Panc1 (cell line): Measurements from ENCODE around the gene ISCA2.

ENCODE experiments used
- POLR2AphosphoS5 ChIP-seq: IDR thresholded peaks from 2 replicates; pipeline ENCODE4 v1.6.1; 2012; ENCODE audit warnings: mild to moderate bottlenecking, low read depth, low read length, moderate library complexity
- SIN3A ChIP-seq: IDR thresholded peaks from 2 replicates; pipeline ENCODE4 v1.6.1; 2012; ENCODE audit warnings: low read depth, mild to moderate bottlenecking, low read length, moderate library complexity, borderline replicate concordance; ENCODE audit not compliant: insufficient read depth
- TCF7L2 ChIP-seq: IDR thresholded peaks from 2 replicates; pipeline ENCODE4 v1.6.1; 2011; ENCODE audit warnings: mild to moderate bottlenecking, low read depth, low read length, inconsistent platforms
- TF ChIP-seq, protein P1 (sequence below): fragments of 450-650 bp; IDR thresholded peaks from 2 replicates; pipeline ENCODE4 v1.5.1; 2017; ENCODE audit warnings: mild to moderate bottlenecking

DNA sequence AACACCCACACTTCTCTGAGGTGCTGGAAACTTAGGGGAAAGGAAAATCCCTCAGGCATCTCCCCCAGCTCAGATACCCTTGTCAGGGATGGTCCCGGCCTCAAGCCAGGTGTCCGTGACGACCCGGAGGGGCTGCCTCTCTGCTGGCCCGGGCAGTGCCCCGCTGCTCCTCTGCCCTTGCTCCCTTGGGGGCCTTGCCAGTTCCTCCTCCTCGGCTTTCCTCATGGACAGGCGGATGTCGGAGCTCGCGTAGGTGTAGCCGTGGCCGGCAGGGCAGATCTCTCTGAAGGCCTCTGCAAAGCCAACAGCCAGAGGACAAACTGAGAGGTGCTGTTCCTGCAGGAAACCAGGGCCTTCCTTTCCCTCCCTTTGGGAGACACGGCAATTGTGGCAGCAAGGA lies 34.8 kb downstream of the ISCA2 start:
- TF ChIP-seq, protein P1, sequence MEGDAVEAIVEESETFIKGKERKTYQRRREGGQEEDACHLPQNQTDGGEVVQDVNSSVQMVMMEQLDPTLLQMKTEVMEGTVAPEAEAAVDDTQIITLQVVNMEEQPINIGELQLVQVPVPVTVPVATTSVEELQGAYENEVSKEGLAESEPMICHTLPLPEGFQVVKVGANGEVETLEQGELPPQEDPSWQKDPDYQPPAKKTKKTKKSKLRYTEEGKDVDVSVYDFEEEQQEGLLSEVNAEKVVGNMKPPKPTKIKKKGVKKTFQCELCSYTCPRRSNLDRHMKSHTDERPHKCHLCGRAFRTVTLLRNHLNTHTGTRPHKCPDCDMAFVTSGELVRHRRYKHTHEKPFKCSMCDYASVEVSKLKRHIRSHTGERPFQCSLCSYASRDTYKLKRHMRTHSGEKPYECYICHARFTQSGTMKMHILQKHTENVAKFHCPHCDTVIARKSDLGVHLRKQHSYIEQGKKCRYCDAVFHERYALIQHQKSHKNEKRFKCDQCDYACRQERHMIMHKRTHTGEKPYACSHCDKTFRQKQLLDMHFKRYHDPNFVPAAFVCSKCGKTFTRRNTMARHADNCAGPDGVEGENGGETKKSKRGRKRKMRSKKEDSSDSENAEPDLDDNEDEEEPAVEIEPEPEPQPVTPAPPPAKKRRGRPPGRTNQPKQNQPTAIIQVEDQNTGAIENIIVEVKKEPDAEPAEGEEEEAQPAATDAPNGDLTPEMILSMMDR = no peak
- TF ChIP-seq TCF7L2 (no peak), POLR2AphosphoS5 (no peak), SIN3A (no peak)
